OCI-LY3 (cell line): ENCODE results near the gene KAZN.

Experiments
- H2AFZ ChIP-seq: fragments of 200-600, 300-600 bp; shearing (Covaris generic); 2 replicates; pipeline ENCODE4 v1.6.0; 2014; ENCODE audit warnings: antibody characterized with exemption, low read depth, low read length
- H3K27ac ChIP-seq: fragments of 200-600, 300-600 bp; sonication (generic); 2 replicates; pipeline ENCODE4 v1.5.1; 2014; ENCODE audit warnings: mild to moderate bottlenecking, low read length, moderate library complexity, mixed read lengths
- H3K27me3 ChIP-seq: fragments of 200-600, 300-600 bp; sonication (generic); 2 replicates; pipeline ENCODE4 v1.6.1; 2014; ENCODE audit warnings: low read depth, low read length, mixed read lengths
- H3K36me3 ChIP-seq: fragments of 200-600, 300-600 bp; sonication (generic); replicated peaks from 2 replicates; pipeline ENCODE3; 2014; ENCODE audit warnings: low read depth, low read length, mixed read lengths
- H3K4me1 ChIP-seq: fragments of 300-600, 200-600 bp; sonication (generic); 2 replicates; pipeline ENCODE4 v1.6.1; 2014; ENCODE audit warnings: low read length, mixed read lengths
- H3K4me2 ChIP-seq: fragments of 200-600, 300-600 bp; sonication (generic); 2 replicates; pipeline ENCODE4 v1.6.1; 2014; ENCODE audit warnings: low read length, mixed read lengths
- H3K4me3 ChIP-seq: fragments of 300-600, 200-600 bp; sonication (generic); 2 replicates; pipeline ENCODE4 v1.5.1; 2014; ENCODE audit warnings: antibody characterized with exemption, mild to moderate bottlenecking, low read length, moderate library complexity
- H3K79me2 ChIP-seq: fragments of 300-600, 200-600 bp; shearing (Covaris generic); 2 replicates; pipeline ENCODE4 v1.6.1; 2014; ENCODE audit warnings: mild to moderate bottlenecking, low read length, mixed read lengths
- H3K9ac ChIP-seq: fragments of 300-600, 200-600 bp; shearing (Covaris generic); 2 replicates; pipeline ENCODE4 v1.6.0; 2014; ENCODE audit warnings: mild to moderate bottlenecking, low read length, moderate library complexity
- H3K9me3 ChIP-seq: fragments of 200-600, 300-600 bp; shearing (Covaris generic); 2 replicates; pipeline ENCODE4 v1.6.1; 2014; ENCODE audit warnings: low read length, mixed read lengths; ENCODE audit not compliant: insufficient read depth
- H4K20me1 ChIP-seq: fragments of 200-600, 300-600 bp; sonication (generic); 2 replicates; pipeline ENCODE4 v1.6.1; 2016; ENCODE audit warnings: low read length, mixed read lengths; ENCODE audit not compliant: insufficient read depth
- CTCF ChIP-seq: fragments of 200-600, 300-600 bp; sonication (generic); IDR thresholded peaks from 2 replicates; pipeline ENCODE4 v1.5.1; 2014; ENCODE audit warnings: antibody characterized with exemption, low read length, low read depth
- EZH2phosphoT487 ChIP-seq: fragments of 200-600 bp; shearing (Covaris generic); IDR thresholded peaks from 2 replicates; pipeline ENCODE4 v1.6.1; 2018; ENCODE audit warnings: antibody characterized with exemption, mixed run types, low read depth

Gene KAZN

GRCh38 chr1:15094056-15094455 is 495.6 kb downstream of the KAZN start:
- no peak overlapping the region for H3K9ac ChIP-seq

GRCh38 chr1:15094719-15095495 is 496.4 kb downstream of the KAZN start:
- H3K79me2 ChIP-seq: no peaks in the 10 kb centered on the region
- H3K4me2 ChIP-seq: peak overlapping the region; percentile 72
- peak overlapping the region; percentile 46; the same call in 1 of the 2 replicates for H2AFZ ChIP-seq
- no peak overlapping the region for H3K27ac ChIP-seq
- no peaks in the 10 kb centered on the region for H3K36me3 ChIP-seq
- H3K27me3 ChIP-seq: no peaks in the 10 kb centered on the region; the same call in 1 of the 2 replicates
- no peak overlapping the region for H3K9ac ChIP-seq
- H4K20me1 ChIP-seq: no peaks in the 10 kb centered on the region
- H3K9me3 ChIP-seq: no peaks in the 10 kb centered on the region
- H3K4me1 ChIP-seq: peaks cover 23% of the 10 kb centered on the region
- peak overlapping the region; percentile 57 for H3K4me3 ChIP-seq
- no peak for TF ChIP-seq EZH2phosphoT487
- no peak for TF ChIP-seq CTCF

More at GRCh38 chr1:15094056-15094455, 495.6 kb downstream of the KAZN start:
- Histone ChIP-seq H3K27me3 (no peaks in the 10 kb centered on the region; the same call in 1 of the 2 replicates), H4K20me1 (no peaks in the 10 kb centered on the region), H3K27ac (no peak overlapping the region), H3K36me3 (no peaks in the 10 kb centered on the region), H3K4me2 (no peak overlapping the region), H2AFZ (no peak overlapping the region), H3K9me3 (no peaks in the 10 kb centered on the region), H3K4me1 (peaks cover 23% of the 10 kb centered on the region), H3K4me3 (no peak overlapping the region), H3K79me2 (no peaks in the 10 kb centered on the region)
- TF ChIP-seq EZH2phosphoT487 (no peak), CTCF (no peak)

GRCh38 chr1:15095496-15095875 is 497.0 kb downstream of the KAZN start:
- Histone ChIP-seq H4K20me1 (no peaks in the 10 kb centered on the region), H3K4me3 (peak overlapping the region; percentile 57), H3K9ac (no peak overlapping the region), H3K36me3 (no peaks in the 10 kb centered on the region), H3K79me2 (no peaks in the 10 kb centered on the region), H3K9me3 (no peaks in the 10 kb centered on the region), H3K4me2 (peak overlapping the region; percentile 72), H3K27me3 (no peaks in the 10 kb centered on the region; the same call in 1 of the 2 replicates), H3K4me1 (peaks cover 20% of the 10 kb centered on the region), H3K27ac (no peak overlapping the region), H2AFZ (peak overlapping the region; percentile 46; the same call in 1 of the 2 replicates)
- TF ChIP-seq CTCF (no peak), EZH2phosphoT487 (no peak)

GRCh38 chr1:15096293-15096692 is 497.8 kb downstream of the KAZN start:
- Histone ChIP-seq H3K36me3 (no peaks in the 10 kb centered on the region), H3K9ac (no peak overlapping the region), H3K4me2 (0 out of 2 replicates have a peak overlapping the region, but pooled peaks have one; percentile 72)

More at GRCh38 chr1:15096293-15096692, 497.8 kb downstream of the KAZN start:
- peaks cover 17% of the 10 kb centered on the region for H3K4me1 ChIP-seq
- no peak overlapping the region for H3K4me3 ChIP-seq
- no peaks in the 10 kb centered on the region for H4K20me1 ChIP-seq
- TF ChIP-seq CTCF (no peak), EZH2phosphoT487 (no peak)
- no peaks in the 10 kb centered on the region for H3K9me3 ChIP-seq
- H3K79me2 ChIP-seq: no peaks in the 10 kb centered on the region
- H3K27me3 ChIP-seq: no peaks in the 10 kb centered on the region; the same call in 1 of the 2 replicates
- no peak overlapping the region for H2AFZ ChIP-seq
- no peak overlapping the region for H3K27ac ChIP-seq
